Bronchial epithelial cell (primary cell): ENCODE data around the gene PRKCE. TPM values are rescaled to one million over a fixed set of nuclear protein-coding genes. Genes with fewer than 3 reads are reported as not detected.
A peak's percentile ranks its signal among the peaks of the same experiment; 100 is the strongest.

Source experiments
- DNase-seq: peaks from one replicate; pipeline ENCODE4 v3.0.0-alpha.2; 2010; ENCODE audit warnings: low read depth
- FAIRE-seq: peaks from 2 replicates; lab custom pipeline; 2011; peaks lifted over from hg19 to GRCh38; lab: Jason Lieb, UNC
- H3K27me3 ChIP-seq: 2 replicates; pipeline ENCODE4 v1.5.1; 2011; ENCODE audit warnings: low read length; ENCODE audit not compliant: control insufficient read depth, insufficient read depth
- H3K36me3 ChIP-seq: 2 replicates; pipeline ENCODE4 v1.5.1; 2011; ENCODE audit warnings: low read length; ENCODE audit not compliant: control insufficient read depth, insufficient read depth
- H3K4me3 ChIP-seq: 2 replicates; pipeline ENCODE4 v1.5.1; 2011; ENCODE audit warnings: mild to moderate bottlenecking, low read depth, low read length, control low read depth
- CTCF ChIP-seq: IDR thresholded peaks from 2 replicates; pipeline ENCODE4 v1.5.1; 2011; ENCODE audit warnings: mild to moderate bottlenecking, moderate library complexity, low read length, control low read depth, inconsistent platforms; ENCODE audit not compliant: insufficient read depth, severe bottlenecking
- total RNA-seq: library from RNA; depleted of rRNA; stranded (reverse); fragments of >200 nt; gene quantifications from 2 replicates; pipeline ENCODE4 v1.2.1, GENCODE V29; 2014

The PRKCE gene
- total RNA-seq, 1 donor from 2014 or later: 6.3 TPM

- H3K4me3 ChIP-seq: peak overlapping the region; percentile 47
- FAIRE-seq: no peak
- H3K36me3 ChIP-seq: no peaks in the 10 kb centered on the region
- peak; percentile 62 for DNase-seq
- peak; percentile 9 for TF ChIP-seq CTCF
- H3K27me3 ChIP-seq: no peaks in the 10 kb centered on the region
These were observed 41.0 kb upstream of the PRKCE start for GRCh38 chr2:45610281-45611019.

- FAIRE-seq (no peak), DNase-seq (peak; percentile 92)
- no peaks in the 10 kb centered on the region for H3K36me3 ChIP-seq
- no peaks in the 10 kb centered on the region for H3K27me3 ChIP-seq
- H3K4me3 ChIP-seq: peak within 1 kb of the TSS; percentile 47
- TF ChIP-seq CTCF: no peak
These were observed 40.2 kb upstream of the PRKCE start, which contains the start of gene SRBD1 for GRCh38 chr2:45611020-45611859. SRBD1 (minus strand) TSS chr2:45611267; CDS start chr2:45605441, 5,826 bp downstream.

GRCh38 chr2:45612285-45612684 is 39.2 kb upstream of the PRKCE start:
- H3K27me3 ChIP-seq: no peaks in the 10 kb centered on the region
- no peak for FAIRE-seq
- peak; percentile 73 for DNase-seq

GRCh38 chr2:45612731-45613130 is 38.7 kb upstream of the PRKCE start:
- no peak for TF ChIP-seq CTCF
- no peaks in the 10 kb centered on the region for H3K27me3 ChIP-seq
- DNase-seq (peak; percentile 61), FAIRE-seq (no peak)
- H3K4me3 ChIP-seq: no peak overlapping the region
- no peaks in the 10 kb centered on the region for H3K36me3 ChIP-seq

More at GRCh38 chr2:45612285-45612684, 39.2 kb upstream of the PRKCE start:
- Histone ChIP-seq H3K4me3 (no peak overlapping the region), H3K36me3 (no peaks in the 10 kb centered on the region)
- TF ChIP-seq CTCF: no peak

GRCh38 chr2:45614330-45614729 is 37.1 kb upstream of the PRKCE start:
- Histone ChIP-seq H3K27me3 (no peaks in the 10 kb centered on the region), H3K36me3 (no peaks in the 10 kb centered on the region), H3K4me3 (no peak overlapping the region)
- no peak for TF ChIP-seq CTCF
- FAIRE-seq (no peak), DNase-seq (no peak)
